GM10266 (cell line): ENCODE measurements around the gene GALNT18.

Source experiments
- DNase-seq: peaks from one replicate; pipeline ENCODE4 v3.0.0; 2012; ENCODE audit errors: extremely low spot score
- TF ChIP-seq, protein P1 (sequence below): IDR thresholded peaks from 2 replicates; pipeline ENCODE4 v1.5.1; 2012; ENCODE audit warnings: mild to moderate bottlenecking, low read depth; ENCODE audit not compliant: control insufficient read depth, insufficient read depth; ENCODE audit errors: missing control alignments

The GALNT18 gene

DNA sequence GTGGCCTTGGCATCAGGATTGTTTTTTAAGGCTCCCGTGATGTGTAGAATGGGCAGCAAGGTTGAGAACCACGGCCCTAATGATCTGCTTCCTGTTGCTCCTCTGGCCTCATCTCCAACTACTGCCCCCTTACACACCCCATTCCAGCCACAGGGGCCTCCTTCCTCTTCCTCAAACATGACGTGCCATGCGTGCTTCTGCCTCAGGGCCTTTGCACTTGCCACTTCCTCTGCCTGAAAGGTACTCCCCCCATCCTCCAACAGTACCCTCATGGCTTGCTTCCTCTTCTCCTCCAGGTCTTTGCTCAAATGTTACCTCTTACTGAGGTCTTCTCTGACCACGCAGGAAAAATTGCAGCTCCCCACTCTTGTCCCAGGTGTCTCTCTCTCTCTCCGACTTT lies 174.8 kb downstream of the GALNT18 start:
- TF ChIP-seq, protein P1, sequence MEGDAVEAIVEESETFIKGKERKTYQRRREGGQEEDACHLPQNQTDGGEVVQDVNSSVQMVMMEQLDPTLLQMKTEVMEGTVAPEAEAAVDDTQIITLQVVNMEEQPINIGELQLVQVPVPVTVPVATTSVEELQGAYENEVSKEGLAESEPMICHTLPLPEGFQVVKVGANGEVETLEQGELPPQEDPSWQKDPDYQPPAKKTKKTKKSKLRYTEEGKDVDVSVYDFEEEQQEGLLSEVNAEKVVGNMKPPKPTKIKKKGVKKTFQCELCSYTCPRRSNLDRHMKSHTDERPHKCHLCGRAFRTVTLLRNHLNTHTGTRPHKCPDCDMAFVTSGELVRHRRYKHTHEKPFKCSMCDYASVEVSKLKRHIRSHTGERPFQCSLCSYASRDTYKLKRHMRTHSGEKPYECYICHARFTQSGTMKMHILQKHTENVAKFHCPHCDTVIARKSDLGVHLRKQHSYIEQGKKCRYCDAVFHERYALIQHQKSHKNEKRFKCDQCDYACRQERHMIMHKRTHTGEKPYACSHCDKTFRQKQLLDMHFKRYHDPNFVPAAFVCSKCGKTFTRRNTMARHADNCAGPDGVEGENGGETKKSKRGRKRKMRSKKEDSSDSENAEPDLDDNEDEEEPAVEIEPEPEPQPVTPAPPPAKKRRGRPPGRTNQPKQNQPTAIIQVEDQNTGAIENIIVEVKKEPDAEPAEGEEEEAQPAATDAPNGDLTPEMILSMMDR: no peak
- DNase-seq: no peak

GRCh38 chr11:11446564-11446963 lies 175.2 kb downstream of the GALNT18 start:
- DNase-seq: no peak
- TF ChIP-seq, protein P1: no peak

GRCh38 chr11:11445441-11446185 lies 176.2 kb downstream of the GALNT18 start:
- no peak for DNase-seq
- TF ChIP-seq, protein P1: no peak

- no peak for DNase-seq
- TF ChIP-seq, protein P1: no peak
Observed at GRCh38 chr11:11444804-11445131, 177.0 kb downstream of the GALNT18 start.

DNA sequence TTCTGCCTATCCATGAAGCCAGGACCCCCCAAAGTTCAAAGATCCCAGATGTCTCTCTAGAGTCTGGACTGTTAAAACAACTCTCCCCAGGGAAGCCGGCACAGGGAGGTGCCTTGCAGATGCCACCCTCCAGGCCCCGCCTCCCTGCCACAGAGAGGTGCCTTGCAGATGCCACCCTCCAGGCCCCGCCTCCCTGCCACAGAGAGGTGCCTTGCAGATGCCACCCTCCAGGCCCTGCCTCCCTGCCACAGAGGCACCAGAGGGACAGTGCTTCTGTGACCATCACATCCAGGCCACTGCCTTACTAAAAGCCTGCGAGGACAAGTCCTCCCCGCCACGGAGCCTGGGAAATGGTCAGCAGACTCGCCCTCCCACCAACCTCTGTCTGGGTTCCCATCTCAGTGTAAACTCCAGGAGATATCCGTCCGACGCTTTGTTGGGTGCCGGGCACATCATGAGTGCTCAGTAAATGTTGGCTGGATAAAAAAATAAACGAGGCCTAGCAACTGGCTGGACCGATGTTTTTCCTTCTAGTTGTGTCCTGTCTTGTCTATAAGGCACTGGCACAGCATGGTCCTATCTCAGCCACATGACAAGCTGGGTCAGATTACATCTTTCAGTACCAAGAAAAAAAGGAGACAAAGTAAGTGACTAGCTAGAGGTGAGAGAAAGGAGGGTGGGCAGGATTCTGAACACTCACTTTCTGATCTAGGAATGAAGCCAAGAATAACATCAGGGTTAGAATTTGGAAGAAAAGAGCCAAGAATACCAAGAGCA lies 177.6 kb downstream of the GALNT18 start:
- DNase-seq: no peak
- TF ChIP-seq, protein P1: no peak

GRCh38 chr11:11442791-11443190 lies 179.0 kb downstream of the GALNT18 start:
- DNase-seq: no peak
- TF ChIP-seq, protein P1: no peak

- no peak for DNase-seq
- TF ChIP-seq, protein P1: no peak
Observed at GRCh38 chr11:11441516-11441915, 180.3 kb downstream of the GALNT18 start.
